Measurements from ENCODE around the gene ZFYVE21. TPM values are rescaled to one million over a fixed set of nuclear protein-coding genes. Genes with fewer than 3 reads are reported as not detected.

Gene ZFYVE21
- 45.6 and 52.3 TPM in 2 replicates for total RNA-seq

DNA sequence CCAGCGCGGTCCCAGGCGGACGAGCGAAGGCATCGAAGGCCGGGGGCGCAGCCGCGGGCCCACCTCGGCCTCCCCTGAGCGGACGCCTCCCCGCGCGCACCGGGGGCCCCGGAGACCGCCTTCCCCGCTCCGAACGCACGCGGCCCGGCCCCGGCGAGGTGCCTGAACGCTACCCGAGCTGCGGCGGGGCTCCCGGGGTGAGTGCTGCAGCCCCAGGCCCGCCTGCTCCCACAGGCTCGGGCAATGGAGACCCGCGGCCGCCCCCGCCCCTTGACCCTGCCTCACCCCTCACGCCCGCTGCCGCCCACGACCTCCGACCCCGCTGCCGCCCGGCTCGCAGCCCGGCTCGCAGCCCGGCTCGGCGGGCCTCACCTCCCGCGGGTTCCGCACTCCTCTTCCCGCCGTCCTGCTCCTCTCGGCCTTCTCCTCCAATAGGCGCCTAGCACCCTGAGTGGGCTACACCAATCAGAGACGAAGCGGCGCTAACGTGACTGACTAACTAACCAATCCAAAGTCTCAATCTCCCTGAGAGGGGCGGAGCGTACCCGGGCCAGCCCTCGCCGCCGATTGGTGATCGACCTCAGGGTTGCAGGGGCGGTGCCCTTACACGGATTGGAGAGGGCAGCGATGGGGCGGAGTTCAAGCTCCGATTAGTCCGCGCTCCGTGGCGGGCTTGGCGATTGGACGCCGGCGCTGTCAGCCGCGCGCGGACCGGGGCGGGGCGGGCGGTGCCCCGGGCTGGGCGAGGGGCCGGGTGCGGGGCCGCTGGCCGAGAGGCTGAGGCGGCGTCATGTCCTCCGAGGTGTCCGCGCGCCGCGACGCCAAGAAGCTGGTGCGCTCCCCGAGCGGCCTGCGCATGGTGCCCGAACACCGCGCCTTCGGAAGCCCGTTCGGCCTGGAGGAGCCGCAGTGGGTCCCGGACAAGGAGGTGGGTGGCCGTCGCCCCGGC lies at the start of gene ZFYVE21, which contains the start of gene XRCC3:
Gene ZFYVE21 (plus strand): TSS at position 759 of the 949 bp plus-strand sequence. CDS start 32 bp downstream, at position 791.
Gene XRCC3 (minus strand): TSS at position 400 of the 949 bp plus-strand sequence. CDS start 4,364 bp downstream, outside the sequence.

Other genes with a start within 250 kb of the ZFYVE21 start
- 87.7 and 104 TPM in 2 replicates for gene CKB, start 193.0 kb upstream of the ZFYVE21 start, total RNA-seq
- gene TRMT61A, start 186.6 kb upstream of the ZFYVE21 start, total RNA-seq = 7.7 and 9.8 TPM in 2 replicates
- gene BAG5, start 153.2 kb upstream of the ZFYVE21 start, total RNA-seq = 14.4 and 15.6 TPM in 2 replicates
- 28.2 and 29.3 TPM in 2 replicates for gene COA8, start 152.8 kb upstream of the ZFYVE21 start, total RNA-seq
- gene KLC1, start 86.6 kb upstream of the ZFYVE21 start, total RNA-seq = 139 and 162 TPM in 2 replicates
- 34.3 and 43.4 TPM in 2 replicates for gene XRCC3, start 359 bp upstream of the ZFYVE21 start, total RNA-seq
- gene PPP1R13B, start 131.8 kb downstream of the ZFYVE21 start, total RNA-seq = 1.6 and 1.7 TPM in 2 replicates
- gene TDRD9, start 212.6 kb downstream of the ZFYVE21 start, total RNA-seq = 0.15 and 0.84 TPM in 2 replicates
- gene RD3L, start 226.7 kb downstream of the ZFYVE21 start, total RNA-seq = not detected in 2 replicates

Data from bronchus fibroblast of lung (primary cell).